Measurements from ENCODE around the gene FABP7. TPM values are rescaled to one million over a fixed set of nuclear protein-coding genes. Genes with fewer than 3 reads are reported as not detected.

FABP7 gene
- total RNA-seq, 1 donor from 2014 or later: not detected

DNA sequence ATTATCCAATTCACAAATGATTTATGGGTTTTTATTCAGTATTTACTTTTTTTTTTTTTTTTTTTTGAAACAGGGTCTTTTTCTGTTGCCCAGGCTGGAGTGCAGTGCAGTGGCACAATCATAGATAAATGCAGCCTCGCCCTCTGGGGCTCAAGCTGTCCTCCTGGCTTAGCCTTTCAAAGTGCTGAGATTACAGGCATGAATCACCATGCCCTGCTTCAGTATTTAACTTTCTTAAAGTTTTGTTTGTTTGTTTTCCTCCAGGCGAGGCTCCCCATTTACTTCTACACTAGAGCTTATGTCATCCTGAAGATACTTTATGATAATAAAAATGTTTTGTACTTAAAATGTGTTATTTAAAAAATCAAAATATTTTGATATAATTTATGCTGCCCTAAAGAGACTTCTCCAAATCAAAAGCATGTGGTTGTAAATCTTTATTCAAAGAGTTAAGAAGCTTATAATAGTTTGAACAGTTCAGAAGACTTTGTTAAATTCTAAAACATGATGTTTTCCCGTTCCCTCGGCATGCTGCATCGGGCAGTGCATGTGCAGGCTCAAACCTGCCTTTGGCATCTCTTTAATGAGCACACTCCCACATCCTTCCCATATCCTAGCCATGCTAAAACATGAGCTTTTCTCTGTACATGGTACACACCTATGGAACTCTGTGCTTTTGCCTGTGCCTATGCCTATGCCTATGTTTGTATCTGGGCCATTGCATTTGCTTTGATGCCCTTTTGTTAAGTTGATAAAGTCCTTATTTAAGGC lies 20.6 kb downstream of the FABP7 start:
- FAIRE-seq (no peak), DNase-seq (ENCODE audit: low read depth) (peak; percentile 88)
- no peaks in the 10 kb centered on the region for H3K36me3 ChIP-seq (ENCODE audit: control insufficient read depth, insufficient read depth, low read length)
- TF ChIP-seq, protein P1, sequence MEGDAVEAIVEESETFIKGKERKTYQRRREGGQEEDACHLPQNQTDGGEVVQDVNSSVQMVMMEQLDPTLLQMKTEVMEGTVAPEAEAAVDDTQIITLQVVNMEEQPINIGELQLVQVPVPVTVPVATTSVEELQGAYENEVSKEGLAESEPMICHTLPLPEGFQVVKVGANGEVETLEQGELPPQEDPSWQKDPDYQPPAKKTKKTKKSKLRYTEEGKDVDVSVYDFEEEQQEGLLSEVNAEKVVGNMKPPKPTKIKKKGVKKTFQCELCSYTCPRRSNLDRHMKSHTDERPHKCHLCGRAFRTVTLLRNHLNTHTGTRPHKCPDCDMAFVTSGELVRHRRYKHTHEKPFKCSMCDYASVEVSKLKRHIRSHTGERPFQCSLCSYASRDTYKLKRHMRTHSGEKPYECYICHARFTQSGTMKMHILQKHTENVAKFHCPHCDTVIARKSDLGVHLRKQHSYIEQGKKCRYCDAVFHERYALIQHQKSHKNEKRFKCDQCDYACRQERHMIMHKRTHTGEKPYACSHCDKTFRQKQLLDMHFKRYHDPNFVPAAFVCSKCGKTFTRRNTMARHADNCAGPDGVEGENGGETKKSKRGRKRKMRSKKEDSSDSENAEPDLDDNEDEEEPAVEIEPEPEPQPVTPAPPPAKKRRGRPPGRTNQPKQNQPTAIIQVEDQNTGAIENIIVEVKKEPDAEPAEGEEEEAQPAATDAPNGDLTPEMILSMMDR (IDR thresholded peaks at IDR 0.05; ENCODE audit: insufficient read depth, low read length, severe bottlenecking): no peak
- no peak overlapping the region for H3K4me3 ChIP-seq (ENCODE audit: low read depth, low read length)
- H3K27me3 ChIP-seq (ENCODE audit: control insufficient read depth, insufficient read depth, low read length): no peaks in the 10 kb centered on the region

GRCh38 chr6:122800906-122801305 lies 21.4 kb downstream of the FABP7 start:
- TF ChIP-seq, protein P1 (IDR thresholded peaks at IDR 0.05; ENCODE audit: insufficient read depth, low read length, severe bottlenecking): no peak
- no peak for FAIRE-seq
- Histone ChIP-seq H3K27me3 (ENCODE audit: control insufficient read depth, insufficient read depth, low read length) (no peaks in the 10 kb centered on the region), H3K36me3 (ENCODE audit: control insufficient read depth, insufficient read depth, low read length) (no peaks in the 10 kb centered on the region), H3K4me3 (ENCODE audit: low read depth, low read length) (no peak overlapping the region)
- DNase-seq (ENCODE audit: low read depth): no peak

GRCh38 chr6:122801397-122801796 lies 21.9 kb downstream of the FABP7 start:
- TF ChIP-seq, protein P1 (IDR thresholded peaks at IDR 0.05; ENCODE audit: insufficient read depth, low read length, severe bottlenecking): no peak
- FAIRE-seq (no peak), DNase-seq (ENCODE audit: low read depth) (no peak)
- H3K36me3 ChIP-seq (ENCODE audit: control insufficient read depth, insufficient read depth, low read length): no peaks in the 10 kb centered on the region
- no peak overlapping the region for H3K4me3 ChIP-seq (ENCODE audit: low read depth, low read length)
- no peaks in the 10 kb centered on the region for H3K27me3 ChIP-seq (ENCODE audit: control insufficient read depth, insufficient read depth, low read length)

- DNase-seq (ENCODE audit: low read depth): no peak
- FAIRE-seq: no peak
- Histone ChIP-seq H3K4me3 (ENCODE audit: low read depth, low read length) (no peak overlapping the region), H3K27me3 (ENCODE audit: control insufficient read depth, insufficient read depth, low read length) (no peaks in the 10 kb centered on the region), H3K36me3 (ENCODE audit: control insufficient read depth, insufficient read depth, low read length) (no peaks in the 10 kb centered on the region)
- TF ChIP-seq, protein P1 (IDR thresholded peaks at IDR 0.05; ENCODE audit: insufficient read depth, low read length, severe bottlenecking): no peak
Measured at GRCh38 chr6:122803171-122803661, 23.7 kb downstream of the FABP7 start.

DNA sequence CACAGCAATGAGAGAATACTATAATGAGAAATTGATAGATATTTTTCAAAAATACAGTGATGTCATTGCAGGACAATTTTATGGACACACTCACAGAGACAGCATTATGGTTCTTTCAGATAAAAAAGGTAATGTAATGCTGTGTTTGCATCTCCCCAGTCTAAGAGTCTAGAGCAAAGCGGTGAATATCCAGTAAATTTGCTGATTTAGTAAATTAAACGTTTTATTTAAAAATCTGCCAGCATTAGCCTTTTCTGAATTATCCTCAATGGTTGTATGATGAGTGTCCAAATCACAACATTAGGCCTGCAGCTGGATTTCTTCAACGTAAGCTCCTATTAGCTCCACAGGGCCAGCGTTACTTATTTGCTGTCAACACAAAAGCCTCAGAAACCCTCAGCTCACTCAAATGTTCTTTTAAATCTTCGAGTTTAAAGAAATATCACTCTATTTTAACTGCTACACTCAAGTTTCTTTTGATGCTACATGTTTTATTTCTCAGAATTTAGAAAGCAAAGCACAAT lies 25.5 kb downstream of the FABP7 start:
- no peak for FAIRE-seq
- no peak overlapping the region for H3K4me3 ChIP-seq (ENCODE audit: low read depth, low read length)
- H3K27me3 ChIP-seq (ENCODE audit: control insufficient read depth, insufficient read depth, low read length): no peaks in the 10 kb centered on the region
- H3K36me3 ChIP-seq (ENCODE audit: control insufficient read depth, insufficient read depth, low read length): no peaks in the 10 kb centered on the region
- DNase-seq (ENCODE audit: low read depth): no peak
- TF ChIP-seq, protein P1 (IDR thresholded peaks at IDR 0.05; ENCODE audit: insufficient read depth, low read length, severe bottlenecking): no peak
